HG03135 (cell line): ENCODE data around the gene LIPF.
"Not testable (repeated sequence)": the region's sequence is repeated elsewhere in the genome, so short reads cannot be mapped to it uniquely, and the experiment has no call there.

Experiments used
- ATAC-seq: cut with Tn5 transposase; IDR thresholded peaks from one replicate; pipeline ENCODE4 v1.9.1; 2021; ENCODE audit warnings: mild to moderate bottlenecking, moderate library complexity; ENCODE audit not compliant: unreplicated experiment

The LIPF gene

DNA sequence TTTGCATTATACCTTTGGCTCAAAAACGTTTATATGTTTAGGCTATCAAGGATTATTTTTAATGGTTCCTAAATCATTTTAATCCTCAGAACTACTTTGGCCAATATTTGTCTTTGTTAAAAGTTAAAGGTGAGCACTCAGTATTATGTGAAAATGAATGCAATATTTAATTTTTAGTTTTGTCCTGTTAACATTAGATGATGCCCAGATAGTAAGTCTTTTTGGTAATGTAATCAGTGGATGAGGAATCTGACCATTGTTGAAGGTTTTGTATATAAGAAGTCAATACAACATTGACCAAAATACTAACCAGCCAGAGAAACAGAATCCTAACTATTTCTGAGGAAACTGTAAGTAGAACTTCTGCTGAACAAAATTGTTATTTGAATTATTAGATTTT, at the start of gene LIPF:
Gene LIPF (plus strand): TSS at position 301 of the 400 bp plus-strand sequence. CDS start 2,856 bp downstream, outside the sequence.
- no peak for ATAC-seq

DNA sequence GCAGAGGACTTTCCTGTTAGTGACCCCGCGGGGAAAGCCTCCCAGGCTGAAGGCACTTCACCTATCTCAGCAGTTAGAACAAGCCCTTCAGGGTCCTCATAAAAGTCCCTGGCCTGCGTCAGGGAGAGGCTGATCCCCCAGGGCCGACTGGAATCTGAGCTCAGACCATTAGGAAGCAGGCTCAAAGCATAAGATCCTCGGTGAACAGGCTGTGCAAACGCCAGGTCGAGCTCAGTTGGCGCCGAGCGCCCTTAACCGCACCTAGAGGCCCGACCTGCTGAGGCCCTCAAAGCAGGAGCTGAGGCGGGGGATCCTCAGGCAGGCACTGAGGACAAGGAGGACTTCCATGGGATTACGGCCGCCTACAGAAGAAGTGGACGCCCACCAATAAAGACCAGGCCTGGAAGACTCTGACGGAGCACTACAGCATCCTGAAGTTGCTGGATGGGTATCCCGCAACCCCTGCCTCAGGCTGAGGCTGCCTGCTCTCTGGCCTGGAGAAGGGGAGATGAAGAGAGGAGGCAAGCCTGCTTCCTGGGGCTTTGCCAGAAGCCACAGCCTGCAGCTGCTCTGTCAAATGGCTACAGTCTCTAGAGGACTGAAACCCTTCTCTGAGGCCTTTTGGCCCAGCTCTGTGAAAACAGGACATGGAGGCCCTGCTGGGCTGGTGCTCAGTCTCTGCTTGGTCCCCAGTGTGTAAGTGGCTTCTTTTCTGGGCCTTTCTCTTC, 47.8 kb upstream of the LIPF start:
- no peak for ATAC-seq

DNA sequence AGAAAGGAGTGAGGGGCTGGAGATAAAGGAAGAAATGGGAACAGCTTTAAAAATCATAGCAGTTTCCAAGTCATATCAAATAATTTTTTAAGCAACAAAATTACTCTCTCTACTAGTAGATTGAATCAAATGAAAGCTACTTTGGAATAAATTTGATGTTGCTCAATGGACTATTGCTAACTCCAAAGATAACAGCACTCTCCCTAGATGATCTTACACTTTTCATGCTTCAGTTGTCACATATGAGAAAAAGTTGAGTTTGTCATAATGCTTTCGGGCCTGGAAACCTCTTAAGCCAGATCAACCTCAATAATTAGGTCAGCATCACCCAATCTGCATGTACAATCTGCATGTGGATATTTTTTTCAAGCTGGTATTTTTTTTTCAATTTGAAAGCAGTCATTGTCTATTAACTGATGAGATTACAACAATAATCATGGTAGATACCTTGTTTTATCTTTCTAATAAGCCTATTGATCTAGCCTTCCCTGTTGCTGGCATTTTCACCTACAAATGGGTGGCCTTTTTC, 46.4 kb upstream of the LIPF start:
- no peak for ATAC-seq

DNA sequence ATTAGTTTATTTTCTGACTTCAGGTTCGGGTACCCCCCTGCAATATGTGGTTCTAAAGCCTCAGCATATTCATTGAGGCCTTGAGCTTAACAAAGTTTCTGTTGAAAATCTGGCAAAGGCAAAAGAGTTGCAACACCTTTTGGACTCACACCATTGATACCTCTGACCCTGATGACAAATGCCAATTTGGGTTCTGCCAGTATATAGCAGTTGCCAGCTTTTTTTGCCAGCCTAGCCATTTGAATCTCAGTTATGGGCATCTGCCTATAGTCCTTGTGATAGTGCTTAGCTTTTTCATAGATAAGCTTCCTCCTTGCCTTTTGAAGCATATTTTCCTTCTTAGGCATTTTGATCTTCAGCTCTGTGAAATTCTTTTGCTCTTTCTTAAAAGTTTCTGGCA, 45.7 kb upstream of the LIPF start:
- ATAC-seq, result no peak

- no peak for ATAC-seq
Observed at GRCh38 chr10:88620441-88620840, 43.8 kb upstream of the LIPF start.

DNA sequence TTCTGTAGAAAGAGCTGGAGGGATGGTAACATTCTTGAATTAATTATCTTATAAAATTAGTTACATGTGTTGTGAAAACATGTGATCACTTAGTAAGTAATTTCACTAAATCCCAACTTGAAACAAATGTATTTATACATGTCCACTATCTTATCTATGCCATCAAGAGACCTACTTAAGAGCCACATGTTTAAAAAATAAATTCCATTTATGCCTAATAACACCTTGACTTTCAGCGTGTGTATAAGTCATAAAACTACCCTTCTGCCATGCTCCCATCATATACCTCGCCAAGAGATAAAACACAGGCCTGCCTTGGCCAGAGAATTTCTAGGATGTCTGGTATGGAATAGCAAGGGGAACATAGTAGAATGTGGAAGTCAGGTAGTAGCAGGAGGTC, 40.4 kb upstream of the LIPF start:
- no peak for ATAC-seq

GRCh38 chr10:88624840-88625239, 39.4 kb upstream of the LIPF start:
- ATAC-seq, result no peak

DNA sequence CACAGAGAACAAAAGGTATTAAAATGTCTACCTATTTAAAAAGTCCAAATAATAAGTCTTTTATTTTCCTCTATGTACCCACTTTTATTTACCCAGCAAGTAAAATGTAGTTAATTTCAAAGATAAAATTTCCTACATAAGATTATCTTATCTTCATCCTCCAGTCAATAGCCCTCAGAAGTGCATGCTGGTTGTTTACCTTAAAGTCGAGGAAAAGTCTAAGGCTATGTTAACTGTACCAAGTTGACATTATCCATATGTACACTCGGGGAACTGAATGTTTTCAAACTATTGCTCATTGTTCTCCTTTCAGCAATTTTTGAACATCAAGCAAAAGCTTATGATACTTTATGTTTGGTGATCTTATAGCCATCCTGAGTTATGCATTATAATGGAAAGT, 24.1 kb upstream of the LIPF start:
- ATAC-seq, result no peak

DNA sequence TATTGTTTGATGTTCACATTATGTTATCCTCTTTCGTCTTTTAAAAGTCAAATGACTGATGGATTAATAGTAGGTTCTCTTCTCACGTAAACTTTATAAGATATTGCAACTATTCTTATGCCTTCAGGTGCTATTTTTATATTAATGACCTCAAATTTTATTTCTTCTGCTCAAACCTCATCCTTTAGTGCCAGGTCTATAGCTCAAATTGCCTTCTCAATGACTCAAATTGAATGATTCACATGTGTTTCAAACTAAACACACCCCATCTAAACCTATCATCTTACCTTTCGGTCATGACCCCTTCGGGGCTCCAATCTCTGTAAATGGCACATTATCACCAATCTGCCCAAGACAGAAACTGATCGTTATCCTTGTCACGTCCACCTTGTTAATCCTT, 22.0 kb upstream of the LIPF start:
- ATAC-seq, result no peak

DNA sequence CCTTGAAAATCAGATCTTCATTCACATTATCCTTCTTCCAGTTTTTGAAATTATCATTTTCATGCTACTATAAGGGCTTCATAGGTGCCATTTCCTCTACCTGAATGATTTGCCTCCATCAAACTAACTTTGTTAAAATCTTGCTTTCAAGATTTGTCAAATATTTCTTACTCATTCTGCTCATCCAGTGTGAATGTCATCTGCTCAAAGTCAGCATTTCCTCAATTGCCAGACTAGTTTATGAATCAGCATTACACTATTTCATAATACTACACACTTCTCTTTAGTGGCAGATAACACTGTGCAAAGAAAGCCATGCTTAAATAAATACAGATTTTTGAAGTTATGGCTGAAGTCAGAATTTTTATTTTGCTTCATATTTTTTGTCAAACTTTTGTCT, 21.3 kb upstream of the LIPF start:
- ATAC-seq, result no peak

DNA sequence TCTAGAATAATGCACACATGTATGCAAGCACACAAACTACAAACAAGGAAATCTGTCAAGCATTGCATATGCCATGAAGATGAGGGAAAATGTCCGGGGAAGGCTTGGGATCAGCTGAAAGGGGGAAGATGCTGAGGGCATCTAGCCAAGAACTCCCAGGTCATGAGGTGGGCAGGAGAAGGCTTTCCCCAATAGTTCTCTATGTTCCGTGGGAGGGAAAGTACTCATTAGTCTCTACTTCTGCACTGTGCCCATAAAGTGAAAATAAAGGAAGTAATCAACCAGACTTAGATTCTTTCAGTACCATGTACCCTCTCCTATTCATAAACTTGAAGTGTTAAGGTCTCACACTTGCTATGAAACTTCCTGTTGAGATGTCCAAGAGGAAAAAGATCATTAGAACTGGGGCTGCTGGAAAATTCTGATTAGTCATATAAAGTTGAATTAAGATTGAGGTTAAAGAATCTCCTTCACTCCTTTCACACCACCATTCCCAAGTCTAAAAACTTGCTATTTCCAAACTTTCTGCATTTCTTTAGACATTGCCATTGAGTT, 17.1 kb upstream of the LIPF start:
- ATAC-seq, result no peak

DNA sequence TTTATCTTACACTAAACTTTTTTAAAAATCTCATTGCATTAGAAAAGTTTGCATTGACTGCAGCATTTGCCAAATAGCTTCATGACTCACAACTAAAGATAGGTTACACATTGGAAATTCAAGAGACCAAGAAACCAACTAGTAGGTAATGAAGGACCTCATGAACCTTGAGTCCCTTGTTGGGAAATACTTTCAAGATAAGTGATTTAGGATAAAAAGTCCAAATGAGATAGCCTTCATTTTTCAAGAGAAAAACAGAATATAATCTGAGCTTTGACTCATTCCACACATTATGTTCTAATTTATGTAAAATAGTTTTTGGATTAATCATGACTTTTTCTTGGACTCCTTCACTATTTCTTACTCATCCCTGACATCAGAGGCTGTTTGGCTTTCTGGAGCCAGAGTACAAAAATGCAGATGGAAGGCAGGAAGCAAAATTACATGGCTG, 13.1 kb upstream of the LIPF start:
- ATAC-seq, result no peak

DNA sequence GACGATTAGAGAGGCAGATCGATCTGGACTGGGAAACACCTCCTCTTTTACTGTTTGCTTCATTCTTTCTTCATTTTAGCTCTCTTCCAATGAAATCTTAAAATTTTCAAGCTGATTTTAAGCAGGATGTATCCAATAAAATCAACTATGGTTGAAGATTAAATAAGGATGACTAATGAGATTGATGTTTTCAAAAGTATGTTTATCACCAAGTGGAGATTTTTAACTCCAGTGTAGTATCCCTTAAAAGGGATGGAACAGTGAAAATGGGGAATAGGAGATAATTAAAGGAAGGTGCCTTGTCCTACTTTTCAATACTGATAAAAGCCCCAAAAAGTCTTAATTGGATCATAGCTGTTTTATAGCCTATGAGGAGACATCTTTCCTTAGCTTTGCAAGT, 11.6 kb upstream of the LIPF start:
- no peak for ATAC-seq

- ATAC-seq, result no peak
Observed at GRCh38 chr10:88657901-88658300, 6.3 kb upstream of the LIPF start.

- no peak for ATAC-seq
Observed at GRCh38 chr10:88659725-88660597, 4.3 kb upstream of the LIPF start.

- ATAC-seq, result no peak
Observed at GRCh38 chr10:88660598-88660884, 3.7 kb upstream of the LIPF start.

- ATAC-seq, result no peak
Observed at GRCh38 chr10:88661018-88661417, 3.2 kb upstream of the LIPF start.

DNA sequence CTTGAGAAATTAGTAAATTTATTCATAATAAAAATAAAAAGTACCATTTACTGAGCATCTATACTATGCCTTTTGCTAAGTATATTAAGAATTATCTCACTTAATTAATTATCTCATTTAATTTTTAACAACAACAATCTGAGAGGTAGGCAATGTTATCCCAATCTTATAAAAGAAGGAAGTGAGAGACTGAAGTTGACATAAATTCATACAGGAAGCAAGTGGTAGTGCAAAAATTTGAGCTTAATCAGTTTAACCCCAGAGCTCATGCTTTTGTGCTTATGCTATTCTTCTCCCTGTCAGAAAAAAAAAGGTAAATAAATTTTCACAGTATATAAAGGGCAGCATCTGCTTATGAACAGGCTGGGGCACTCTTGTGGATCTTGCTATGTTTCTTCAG, 2.7 kb upstream of the LIPF start:
- ATAC-seq, result no peak

GRCh38 chr10:88663153-88663552, 1.1 kb upstream of the LIPF start:
- ATAC-seq, result not testable (repeated sequence)

DNA sequence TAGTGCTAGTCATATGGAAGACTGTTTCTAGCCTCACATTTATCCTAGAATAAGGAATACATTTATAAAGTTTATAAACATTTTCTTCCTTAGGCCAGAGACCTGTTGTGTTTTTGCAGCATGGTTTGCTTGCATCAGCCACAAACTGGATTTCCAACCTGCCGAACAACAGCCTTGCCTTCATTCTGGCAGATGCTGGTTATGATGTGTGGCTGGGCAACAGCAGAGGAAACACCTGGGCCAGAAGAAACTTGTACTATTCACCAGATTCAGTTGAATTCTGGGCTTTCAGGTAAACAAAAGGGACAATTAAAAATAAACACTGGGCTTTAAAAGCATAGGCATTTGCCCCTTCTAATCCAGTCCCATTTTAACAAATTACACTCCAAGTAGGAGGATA, 4.2 kb downstream of the LIPF start:
- no peak for ATAC-seq

DNA sequence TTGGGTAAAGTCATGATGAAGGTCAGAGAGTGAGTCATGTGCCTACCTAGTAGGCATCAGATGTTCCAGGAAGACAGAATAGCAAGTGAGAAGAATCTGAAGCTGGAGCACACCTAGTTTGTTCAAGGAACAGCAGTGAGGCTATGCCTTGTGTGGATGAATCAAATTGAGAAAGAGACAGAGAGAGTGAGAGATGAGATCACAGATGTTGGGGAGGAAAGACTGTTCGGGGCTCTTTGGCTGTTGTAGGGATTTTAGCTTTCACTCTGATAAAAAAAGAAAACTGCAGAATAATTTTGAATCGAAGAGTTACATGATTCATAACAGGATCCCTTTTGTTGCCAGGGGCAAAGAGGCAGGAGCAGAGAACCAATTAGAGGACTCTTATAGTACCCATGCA, 6.3 kb downstream of the LIPF start:
- no peak for ATAC-seq

DNA sequence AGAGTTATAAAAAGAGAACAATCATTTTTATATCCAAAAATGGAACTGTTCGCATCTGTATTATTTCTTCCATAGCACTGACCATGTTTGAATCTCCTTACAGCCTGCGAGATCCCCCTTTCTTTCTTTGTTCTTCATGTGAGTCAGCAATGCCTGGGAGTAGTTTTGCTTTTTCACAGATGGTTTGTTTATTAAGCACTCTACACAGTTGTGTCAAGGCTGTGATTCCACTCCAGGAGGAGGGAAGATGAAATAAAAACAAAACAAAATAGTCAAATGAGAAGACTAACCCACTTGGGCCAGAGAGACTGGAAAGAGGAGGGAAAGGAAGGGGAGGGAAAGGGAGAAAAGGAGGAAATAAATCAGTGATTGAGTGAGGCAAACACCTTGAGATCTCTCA, 7.8 kb downstream of the LIPF start:
- ATAC-seq, result no peak
